ENCODE measurements around the gene R3HDML.

DNA sequence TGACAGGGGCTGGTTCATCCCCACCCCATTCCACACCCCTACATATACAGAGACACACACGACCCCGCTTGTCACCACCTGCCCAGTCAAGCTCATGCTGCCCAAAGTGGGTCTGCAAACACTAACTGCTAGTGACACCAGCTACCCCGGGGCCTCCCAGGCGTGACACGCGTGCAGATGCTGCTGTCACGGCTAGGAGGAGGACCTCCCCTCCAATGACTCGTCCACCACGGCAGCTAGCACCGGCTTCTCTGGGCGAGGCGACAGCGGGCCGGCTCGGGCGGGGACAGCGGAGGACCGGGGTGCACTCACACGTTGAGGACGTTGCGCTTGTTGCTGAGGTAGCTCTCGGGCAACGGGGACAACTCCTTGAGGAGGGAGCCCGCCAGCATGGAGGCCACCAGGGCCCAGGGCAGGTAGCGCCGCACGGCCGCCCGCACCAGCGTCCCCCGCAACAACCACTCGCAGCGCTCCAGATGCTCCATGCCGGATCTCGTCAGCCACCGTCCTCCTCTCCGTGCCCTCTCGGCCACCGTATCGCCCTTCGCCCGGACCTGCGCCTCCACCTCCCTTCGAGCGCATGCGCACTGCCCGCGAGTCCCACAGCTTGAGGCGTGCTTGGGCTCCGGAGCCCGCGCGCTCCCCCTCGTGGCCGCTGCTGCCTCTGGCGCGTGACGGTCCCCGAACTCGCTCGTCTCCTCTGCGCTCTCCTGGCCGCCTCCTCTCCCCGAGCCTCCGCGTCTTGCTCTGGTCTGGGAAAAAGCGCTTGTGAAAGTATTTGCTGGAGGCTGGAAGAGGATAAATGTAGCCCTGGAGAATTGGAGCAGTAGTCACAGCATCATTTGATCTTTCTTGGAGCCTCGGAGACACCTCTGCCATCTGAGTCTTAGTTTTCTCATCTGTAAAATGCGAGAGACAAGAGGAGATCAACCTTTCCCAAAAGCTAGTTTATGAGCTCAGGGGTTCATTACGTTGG is 25.9 kb upstream of the R3HDML start, which contains the start of gene FITM2:
- TF ChIP-seq, protein P1, sequence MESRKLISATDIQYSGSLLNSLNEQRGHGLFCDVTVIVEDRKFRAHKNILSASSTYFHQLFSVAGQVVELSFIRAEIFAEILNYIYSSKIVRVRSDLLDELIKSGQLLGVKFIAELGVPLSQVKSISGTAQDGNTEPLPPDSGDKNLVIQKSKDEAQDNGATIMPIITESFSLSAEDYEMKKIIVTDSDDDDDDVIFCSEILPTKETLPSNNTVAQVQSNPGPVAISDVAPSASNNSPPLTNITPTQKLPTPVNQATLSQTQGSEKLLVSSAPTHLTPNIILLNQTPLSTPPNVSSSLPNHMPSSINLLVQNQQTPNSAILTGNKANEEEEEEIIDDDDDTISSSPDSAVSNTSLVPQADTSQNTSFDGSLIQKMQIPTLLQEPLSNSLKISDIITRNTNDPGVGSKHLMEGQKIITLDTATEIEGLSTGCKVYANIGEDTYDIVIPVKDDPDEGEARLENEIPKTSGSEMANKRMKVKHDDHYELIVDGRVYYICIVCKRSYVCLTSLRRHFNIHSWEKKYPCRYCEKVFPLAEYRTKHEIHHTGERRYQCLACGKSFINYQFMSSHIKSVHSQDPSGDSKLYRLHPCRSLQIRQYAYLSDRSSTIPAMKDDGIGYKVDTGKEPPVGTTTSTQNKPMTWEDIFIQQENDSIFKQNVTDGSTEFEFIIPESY (CRISPR knock-in tag; IDR thresholded peaks at IDR 0.05) = peak; percentile 84
- TF ChIP-seq PTBP1 (IDR thresholded peaks at IDR 0.05; ENCODE audit: low read depth, low read length, poor library complexity, severe bottlenecking) = peak; percentile 1
- TF ChIP-seq, protein P2, sequence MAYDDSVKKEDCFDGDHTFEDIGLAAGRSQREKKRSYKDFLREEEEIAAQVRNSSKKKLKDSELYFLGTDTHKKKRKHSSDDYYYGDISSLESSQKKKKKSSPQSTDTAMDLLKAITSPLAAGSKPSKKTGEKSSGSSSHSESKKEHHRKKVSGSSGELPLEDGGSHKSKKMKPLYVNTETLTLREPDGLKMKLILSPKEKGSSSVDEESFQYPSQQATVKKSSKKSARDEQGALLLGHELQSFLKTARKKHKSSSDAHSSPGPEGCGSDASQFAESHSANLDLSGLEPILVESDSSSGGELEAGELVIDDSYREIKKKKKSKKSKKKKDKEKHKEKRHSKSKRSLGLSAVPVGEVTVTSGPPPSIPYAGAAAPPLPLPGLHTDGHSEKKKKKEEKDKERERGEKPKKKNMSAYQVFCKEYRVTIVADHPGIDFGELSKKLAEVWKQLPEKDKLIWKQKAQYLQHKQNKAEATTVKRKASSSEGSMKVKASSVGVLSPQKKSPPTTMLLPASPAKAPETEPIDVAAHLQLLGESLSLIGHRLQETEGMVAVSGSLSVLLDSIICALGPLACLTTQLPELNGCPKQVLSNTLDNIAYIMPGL (CRISPR knock-in tag; IDR thresholded peaks at IDR 0.05; ENCODE audit: borderline replicate concordance in 1 of 2, low read depth in 1 of 2) = peak; percentile 99
- TF ChIP-seq, protein P3, sequence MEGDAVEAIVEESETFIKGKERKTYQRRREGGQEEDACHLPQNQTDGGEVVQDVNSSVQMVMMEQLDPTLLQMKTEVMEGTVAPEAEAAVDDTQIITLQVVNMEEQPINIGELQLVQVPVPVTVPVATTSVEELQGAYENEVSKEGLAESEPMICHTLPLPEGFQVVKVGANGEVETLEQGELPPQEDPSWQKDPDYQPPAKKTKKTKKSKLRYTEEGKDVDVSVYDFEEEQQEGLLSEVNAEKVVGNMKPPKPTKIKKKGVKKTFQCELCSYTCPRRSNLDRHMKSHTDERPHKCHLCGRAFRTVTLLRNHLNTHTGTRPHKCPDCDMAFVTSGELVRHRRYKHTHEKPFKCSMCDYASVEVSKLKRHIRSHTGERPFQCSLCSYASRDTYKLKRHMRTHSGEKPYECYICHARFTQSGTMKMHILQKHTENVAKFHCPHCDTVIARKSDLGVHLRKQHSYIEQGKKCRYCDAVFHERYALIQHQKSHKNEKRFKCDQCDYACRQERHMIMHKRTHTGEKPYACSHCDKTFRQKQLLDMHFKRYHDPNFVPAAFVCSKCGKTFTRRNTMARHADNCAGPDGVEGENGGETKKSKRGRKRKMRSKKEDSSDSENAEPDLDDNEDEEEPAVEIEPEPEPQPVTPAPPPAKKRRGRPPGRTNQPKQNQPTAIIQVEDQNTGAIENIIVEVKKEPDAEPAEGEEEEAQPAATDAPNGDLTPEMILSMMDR (CRISPR knock-in tag; IDR thresholded peaks at IDR 0.05) = peak; percentile 100
- TF ChIP-seq SMC3 (IDR thresholded peaks at IDR 0.05; ENCODE audit: low read length) = peak; percentile 91
- TF ChIP-seq NFIC (IDR thresholded peaks at IDR 0.05; ENCODE audit: low read length) = no peak
- TF ChIP-seq ZMYM2 (CRISPR knock-in tag; IDR thresholded peaks at IDR 0.05) = no peak

All from HepG2 (cell line).